ENCODE results near the gene OSBPL2. TPM values are rescaled to one million over a fixed set of nuclear protein-coding genes. Genes with fewer than 3 reads are reported as not detected.

The OSBPL2 gene
- total and polyA plus RNA-seq, 2 donors (not counting 1 experiment from before 2014, with no cell fraction given), result 28.1 to 74.3 TPM

GRCh38 chr20:62306414-62307187 is 68.3 kb downstream of the OSBPL2 start:
- no peaks in the 10 kb centered on the region for H3K9me3 Mint-ChIP-seq (ENCODE audit: insufficient read depth)
- ChIA-PET CTCF (interaction anchor here (1.0 to 1.9 kb wide), 3 partner anchors 9 to 76 kb away, joined by 3 to 8 read pairs (median 5); no protein-coding TSS in a partner anchor), POLR2A (interaction anchor here (0.6 kb wide), 1 partner anchor 93 kb away, joined by 5 read pairs; no protein-coding TSS in a partner anchor)
- peaks cover 0 to 50% of the 10 kb centered on the region in 2 experiments for H3K36me3 ChIP-seq (replicated peaks in 1 of 2; ENCODE audit: control extremely low read depth in 1 of 2, control insufficient read depth in 1 of 2, extremely low read depth in 1 of 2, insufficient read depth in 2 of 2, low read length in 1 of 2)
- intact Hi-C loops (cut with micrococcal nuclease), result loop anchor here (10.0 kb wide), 1 partner anchor 338 kb away; the partner anchor contains the start of gene SLCO4A1
- H3K4me3 ChIP-seq (ENCODE audit: control extremely low read depth in 1 of 5, extremely low read depth in 1 of 5, insufficient read depth in 1 of 5, low read depth in 2 of 5, low read length in 4 of 5), result no peak overlapping the region
- H4K20me1 ChIP-seq (ENCODE audit: control insufficient read depth, insufficient read depth, low read length, poor library complexity, severe bottlenecking), result peaks cover 56% of the 10 kb centered on the region
- H2AFZ ChIP-seq (ENCODE audit: insufficient read depth, low read depth, low read length, poor library complexity, severe bottlenecking), result no peak overlapping the region
- no peak overlapping the region for H3K27ac Mint-ChIP-seq
- H3K27me3 Mint-ChIP-seq, result no peaks in the 10 kb centered on the region
- TF ChIP-seq CTCF (IDR thresholded peaks at IDR 0.05), result no peak
- no peak for TF ChIP-seq EZH2 (IDR thresholded peaks at IDR 0.05; ENCODE audit: borderline replicate concordance, insufficient read depth, low read depth, low read length, poor library complexity, severe bottlenecking)
- no peaks in the 10 kb centered on the region for H3K27me3 ChIP-seq (replicated peaks in 1 of 4; ENCODE audit: control extremely low read depth in 1 of 4, control insufficient read depth in 3 of 4, insufficient read depth in 4 of 4, low read length in 3 of 4)
- no peak for ATAC-seq (ENCODE audit: low read depth)
- no peak overlapping the region for H3K27ac ChIP-seq (ENCODE audit: low read length in 2 of 2)
- H3K4me1 Mint-ChIP-seq, result peaks cover 23% of the 10 kb centered on the region
- peaks cover 15 to 29% of the 10 kb centered on the region in 2 donors for H3K4me1 ChIP-seq (ENCODE audit: control insufficient read depth in 2 of 2, insufficient read depth in 2 of 2, low read length in 2 of 2)
- DNase-seq, result no peak
- peaks cover 34% of the 10 kb centered on the region for H3K79me2 ChIP-seq (ENCODE audit: control insufficient read depth, insufficient read depth, low read length)
- H3K4me2 ChIP-seq (replicated peaks; ENCODE audit: low read depth, low read length, poor library complexity, severe bottlenecking), result no peak overlapping the region
- WGBS (ENCODE audit: insufficient coverage), result 99% methylated on average over 22 of the region's 27 CpGs
- no peak overlapping the region for H3K9ac ChIP-seq (ENCODE audit: low read length)
- no peak overlapping the region for H3K4me3 Mint-ChIP-seq
- no peaks in the 10 kb centered on the region for H3K9me3 ChIP-seq (ENCODE audit: control extremely low read depth in 1 of 3, control insufficient read depth in 2 of 3, insufficient read depth in 1 of 3, low read length in 2 of 3)
